HepG2 (cell line): Measurements from ENCODE around the gene DCP1B. TPM values are rescaled to one million over a fixed set of nuclear protein-coding genes. Genes with fewer than 3 reads are reported as not detected.
A peak's percentile ranks its signal among the peaks of the same experiment; 100 is the strongest.

ENCODE experiments used
- CENPX ChIP-seq: sonication (generic); formaldehyde crosslinking; IDR thresholded peaks from 2 replicates; pipeline ENCODE4 v1.9.0; 2021; ENCODE audit warnings: mild to moderate bottlenecking, missing genetic modification reagents, moderate library complexity
- CHD2 ChIP-seq: IDR thresholded peaks from 2 replicates; pipeline ENCODE4 v1.6.1; 2011; ENCODE audit warnings: low read depth, low read length, improper control_type of control experiment
- NONO ChIP-seq, 2 experiments: fragments of 450-650 bp in 1 of 2; sonication (generic) in 1 of 2; formaldehyde crosslinking in 1 of 2; IDR thresholded peaks in 1 of 2; conservative IDR thresholded peaks in 1 of 2; 2 replicates each; pipeline versions ENCODE4 v1.6.1 to v1.8.0; 2017 to 2022; ENCODE audit warnings: mild to moderate bottlenecking in 1 of 2, missing genetic modification reagents in 1 of 2, moderate library complexity in 1 of 2
- NR2F6 ChIP-seq, 2 experiments: IDR thresholded peaks; 2 replicates each; pipeline ENCODE4 v1.6.1; 2016; ENCODE audit warnings: antibody characterized with exemption in 1 of 2, mild to moderate bottlenecking in 1 of 2
- PBX2 ChIP-seq: IDR thresholded peaks from 2 replicates; pipeline ENCODE4 v1.6.1; 2016; ENCODE audit warnings: control low read depth
- RARA ChIP-seq: IDR thresholded peaks from 2 replicates; pipeline ENCODE4 v1.6.1; 2016; ENCODE audit warnings: missing genetic modification reagents, missing compliant biosample characterization
- RBFOX2 ChIP-seq: fragments of 200-400 bp; formaldehyde crosslinking; IDR thresholded peaks from 2 replicates; pipeline ENCODE4 v1.6.1; 2017; ENCODE audit warnings: low read depth, mild to moderate bottlenecking, low read length
- SNAPC4 ChIP-seq: sonication (generic); formaldehyde crosslinking; IDR thresholded peaks from 2 replicates; pipeline ENCODE4 v1.4.0; 2020; ENCODE audit warnings: mild to moderate bottlenecking, missing genetic modification reagents
- STAT5B ChIP-seq: sonication (generic); formaldehyde crosslinking; IDR thresholded peaks from 2 replicates; pipeline ENCODE4 v1.4.0; 2020; ENCODE audit warnings: missing genetic modification reagents
- XBP1 ChIP-seq: sonication (generic); formaldehyde crosslinking; IDR thresholded peaks from 2 replicates; pipeline ENCODE4 v1.5.0; 2020; ENCODE audit warnings: missing genetic modification reagents
- YEATS4 ChIP-seq: sonication (generic); formaldehyde crosslinking; IDR thresholded peaks from 2 replicates; pipeline ENCODE4 v1.4.0; 2020; ENCODE audit warnings: missing genetic modification reagents, borderline replicate concordance
- ZBTB38 ChIP-seq: sonication (generic); formaldehyde crosslinking; IDR thresholded peaks from 2 replicates; pipeline ENCODE4 v1.5.1; 2020; ENCODE audit warnings: mild to moderate bottlenecking, missing genetic modification reagents
- ZFP36L2 ChIP-seq: sonication (generic); formaldehyde crosslinking; IDR thresholded peaks from 2 replicates; pipeline ENCODE4 v1.4.0; 2020; ENCODE audit warnings: missing genetic modification reagents
- ZNF225 ChIP-seq: sonication (generic); formaldehyde crosslinking; IDR thresholded peaks from 2 replicates; pipeline ENCODE4 v1.4.0; 2020; ENCODE audit warnings: mild to moderate bottlenecking, missing genetic modification reagents
- ZNF34 ChIP-seq: sonication (generic); formaldehyde crosslinking; IDR thresholded peaks from 2 replicates; pipeline ENCODE4 v1.4.0; 2020; ENCODE audit warnings: mild to moderate bottlenecking, missing genetic modification reagents, borderline replicate concordance
- ZNF891 ChIP-seq: sonication (generic); formaldehyde crosslinking; IDR thresholded peaks from 2 replicates; pipeline ENCODE4 v1.5.0; 2020; ENCODE audit warnings: mild to moderate bottlenecking, missing genetic modification reagents
- polyA plus RNA-seq, 8 experiments: library from polyadenylated mRNA; depleted of rRNA in 3 of 8; stranded (reverse) in 7 of 8; unstranded in 1 of 8; fragments of >200 nt; fragmentation: Illumina TruSeq in 4 of 8; extraction: Trizol in 4 of 8; gene quantifications; 2 replicates each; pipeline versions ENCODE4 v1.2.1 to v1.2.3, GENCODE V29; 2011 to 2016; ENCODE audit warnings: low read depth in 4 of 8, missing spikeins in 1 of 8, mixed read lengths in 1 of 8; ENCODE audit not compliant: insufficient read depth in 1 of 8
- total RNA-seq, 5 experiments: library from RNA; depleted of rRNA; stranded (reverse); fragments of >200 nt; fragmentation: Illumina TruSeq; extraction: Trizol; gene quantifications; 2 replicates each; pipeline ENCODE4 v1.2.3, GENCODE V29; 2016; ENCODE audit warnings: low read depth in 1 of 5
- TF ChIP-seq, protein P1 (sequence below): sonication (generic); formaldehyde crosslinking; IDR thresholded peaks from 2 replicates; pipeline ENCODE4 v1.9.0; 2021; ENCODE audit warnings: missing genetic modification reagents, borderline replicate concordance
- TF ChIP-seq, protein P2 (sequence below): sonication (generic); formaldehyde crosslinking; IDR thresholded peaks from 2 replicates; pipeline ENCODE4 v1.5.0; 2020; ENCODE audit warnings: mild to moderate bottlenecking, missing genetic modification reagents

The DCP1B gene
- total and polyA plus RNA-seq, 2 of the 13 experiments (the other 11 are each of a cell fraction or from before 2014, with no cell fraction given) = 11.4 to 27.2 TPM

DNA sequence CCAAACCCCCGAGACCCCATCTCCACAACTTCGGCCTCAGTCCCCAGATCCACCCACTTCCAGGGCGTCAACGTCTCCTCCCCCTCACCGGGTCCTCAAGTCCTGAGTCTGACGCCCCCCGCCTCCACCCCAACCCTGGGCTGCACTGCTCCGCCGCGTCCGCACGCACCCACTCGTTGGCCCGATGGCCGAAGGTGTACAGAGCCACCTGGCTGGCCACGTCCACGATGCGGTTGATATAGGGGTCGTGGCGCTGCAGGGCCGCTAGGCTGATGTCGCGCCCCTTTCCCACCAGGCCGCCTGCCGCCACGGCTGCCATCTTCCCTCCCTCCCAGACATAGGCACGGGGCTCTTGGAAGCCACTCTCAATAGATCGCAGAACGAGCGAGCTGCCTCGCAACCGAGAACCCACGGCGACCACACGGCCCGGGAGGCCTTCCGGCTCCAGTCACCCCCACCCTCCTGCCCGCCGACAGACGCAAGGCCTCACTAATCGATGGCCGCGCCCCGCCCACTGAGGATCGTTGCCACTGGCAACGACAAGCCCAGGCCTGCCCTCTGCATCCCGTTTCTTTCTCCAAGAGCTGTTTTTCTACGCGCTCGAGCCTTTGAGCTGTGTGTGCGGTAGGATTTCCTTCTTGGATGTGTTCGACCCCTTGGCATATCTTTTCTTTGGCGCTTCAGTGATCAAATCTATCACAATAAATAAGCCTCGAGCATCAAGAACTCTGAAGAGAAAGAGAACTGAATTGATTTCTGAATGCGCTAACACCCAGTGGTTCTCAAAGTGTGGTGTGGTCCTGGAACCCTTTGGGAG, at the start of gene DCP1B (continued):
- TF ChIP-seq SNAPC4 (peak; percentile 23; the same call in 1 of the 2 replicates), RARA (CRISPR knock-in tag) (peak; percentile 49), NONO (IDR thresholded peaks at IDR 0.05) (no peak), NONO (CRISPR knock-in tag; conservative IDR thresholded peaks at IDR 0.05) (peak; percentile 91), RBFOX2 (peak; percentile 97), XBP1 (CRISPR knock-in tag) (no peak), NR2F6 (IDR thresholded peaks at IDR 0.05) (no peak), NR2F6 (CRISPR knock-in tag; IDR thresholded peaks at IDR 0.05) (peak; percentile 47; the same call in 1 of the 2 replicates), ZNF891 (CRISPR knock-in tag) (peak; percentile 89), PBX2 (0 out of 2 replicates have a peak, but pooled peaks have one; percentile 4), ZNF225 (CRISPR knock-in tag) (peak; percentile 98), ZFP36L2 (no peak), ZBTB38 (CRISPR knock-in tag) (peak; percentile 77), CHD2 (no peak), YEATS4 (peak; percentile 68), STAT5B (CRISPR knock-in tag) (no peak), CENPX (CRISPR knock-in tag) (no peak), ZNF34 (CRISPR knock-in tag) (peak; percentile 94; the same call in 1 of the 2 replicates)
- TF ChIP-seq, protein P1, sequence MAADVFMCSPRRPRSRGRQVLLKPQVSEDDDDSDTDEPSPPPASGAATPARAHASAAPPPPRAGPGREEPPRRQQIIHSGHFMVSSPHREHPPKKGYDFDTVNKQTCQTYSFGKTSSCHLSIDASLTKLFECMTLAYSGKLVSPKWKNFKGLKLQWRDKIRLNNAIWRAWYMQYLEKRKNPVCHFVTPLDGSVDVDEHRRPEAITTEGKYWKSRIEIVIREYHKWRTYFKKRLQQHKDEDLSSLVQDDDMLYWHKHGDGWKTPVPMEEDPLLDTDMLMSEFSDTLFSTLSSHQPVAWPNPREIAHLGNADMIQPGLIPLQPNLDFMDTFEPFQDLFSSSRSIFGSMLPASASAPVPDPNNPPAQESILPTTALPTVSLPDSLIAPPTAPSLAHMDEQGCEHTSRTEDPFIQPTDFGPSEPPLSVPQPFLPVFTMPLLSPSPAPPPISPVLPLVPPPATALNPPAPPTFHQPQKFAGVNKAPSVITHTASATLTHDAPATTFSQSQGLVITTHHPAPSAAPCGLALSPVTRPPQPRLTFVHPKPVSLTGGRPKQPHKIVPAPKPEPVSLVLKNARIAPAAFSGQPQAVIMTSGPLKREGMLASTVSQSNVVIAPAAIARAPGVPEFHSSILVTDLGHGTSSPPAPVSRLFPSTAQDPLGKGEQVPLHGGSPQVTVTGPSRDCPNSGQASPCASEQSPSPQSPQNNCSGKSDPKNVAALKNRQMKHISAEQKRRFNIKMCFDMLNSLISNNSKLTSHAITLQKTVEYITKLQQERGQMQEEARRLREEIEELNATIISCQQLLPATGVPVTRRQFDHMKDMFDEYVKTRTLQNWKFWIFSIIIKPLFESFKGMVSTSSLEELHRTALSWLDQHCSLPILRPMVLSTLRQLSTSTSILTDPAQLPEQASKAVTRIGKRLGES = no peak
- TF ChIP-seq, protein P2, sequence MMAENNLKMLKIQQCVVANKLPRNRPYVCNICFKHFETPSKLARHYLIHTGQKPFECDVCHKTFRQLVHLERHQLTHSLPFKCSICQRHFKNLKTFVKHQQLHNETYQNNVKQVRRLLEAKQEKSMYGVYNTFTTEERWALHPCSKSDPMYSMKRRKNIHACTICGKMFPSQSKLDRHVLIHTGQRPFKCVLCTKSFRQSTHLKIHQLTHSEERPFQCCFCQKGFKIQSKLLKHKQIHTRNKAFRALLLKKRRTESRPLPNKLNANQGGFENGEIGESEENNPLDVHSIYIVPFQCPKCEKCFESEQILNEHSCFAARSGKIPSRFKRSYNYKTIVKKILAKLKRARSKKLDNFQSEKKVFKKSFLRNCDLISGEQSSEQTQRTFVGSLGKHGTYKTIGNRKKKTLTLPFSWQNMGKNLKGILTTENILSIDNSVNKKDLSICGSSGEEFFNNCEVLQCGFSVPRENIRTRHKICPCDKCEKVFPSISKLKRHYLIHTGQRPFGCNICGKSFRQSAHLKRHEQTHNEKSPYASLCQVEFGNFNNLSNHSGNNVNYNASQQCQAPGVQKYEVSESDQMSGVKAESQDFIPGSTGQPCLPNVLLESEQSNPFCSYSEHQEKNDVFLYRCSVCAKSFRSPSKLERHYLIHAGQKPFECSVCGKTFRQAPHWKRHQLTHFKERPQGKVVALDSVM (CRISPR knock-in tag) = 0 out of 2 replicates have a peak, but pooled peaks have one; percentile 19
